K562 treated with DMSO at 1 percent for 12 hours (cell line): ENCODE results near the gene OVCH2. TPM values are rescaled to one million over a fixed set of nuclear protein-coding genes. Genes with fewer than 3 reads are reported as not detected.

ENCODE experiments used
- total RNA-seq: library from RNA; unstranded; fragments of 300-600 nt; gene quantifications from 2 replicates; pipeline ENCODE4 v1.2.3, GENCODE V29; 2022; ENCODE audit not compliant: insufficient read depth

The OVCH2 gene, protein sequence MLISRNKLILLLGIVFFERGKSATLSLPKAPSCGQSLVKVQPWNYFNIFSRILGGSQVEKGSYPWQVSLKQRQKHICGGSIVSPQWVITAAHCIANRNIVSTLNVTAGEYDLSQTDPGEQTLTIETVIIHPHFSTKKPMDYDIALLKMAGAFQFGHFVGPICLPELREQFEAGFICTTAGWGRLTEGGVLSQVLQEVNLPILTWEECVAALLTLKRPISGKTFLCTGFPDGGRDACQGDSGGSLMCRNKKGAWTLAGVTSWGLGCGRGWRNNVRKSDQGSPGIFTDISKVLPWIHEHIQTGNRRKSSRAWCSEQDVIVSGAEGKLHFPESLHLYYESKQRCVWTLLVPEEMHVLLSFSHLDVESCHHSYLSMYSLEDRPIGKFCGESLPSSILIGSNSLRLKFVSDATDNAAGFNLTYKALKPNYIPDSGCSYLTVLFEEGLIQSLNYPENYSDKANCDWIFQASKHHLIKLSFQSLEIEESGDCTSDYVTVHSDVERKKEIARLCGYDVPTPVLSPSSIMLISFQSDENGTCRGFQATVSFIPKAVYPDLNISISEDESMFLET
- not detected in 2 replicates for total RNA-seq

DNA sequence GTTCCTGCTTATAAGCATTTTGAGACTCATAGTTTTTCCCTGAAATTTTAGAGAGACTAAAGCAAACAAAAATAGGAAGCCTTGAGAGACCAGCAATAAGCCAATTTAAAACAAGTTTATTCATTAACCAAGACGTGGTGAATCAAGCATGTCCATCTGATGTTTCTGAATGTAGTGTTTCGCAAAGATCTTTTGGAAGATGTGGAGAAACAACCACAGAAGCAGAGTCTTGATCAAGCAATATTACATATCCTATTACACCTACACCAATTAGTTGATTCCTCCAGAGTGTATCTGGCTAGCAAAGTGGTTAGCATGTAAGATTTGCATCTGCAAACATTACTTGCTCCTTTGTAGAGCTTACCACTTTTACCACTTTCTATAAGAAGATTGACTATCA, at the start of gene OVCH2:
OVCH2 (minus strand) TSS at position 101 of the 400 bp plus-strand sequence; CDS start at position 18, 83 bp downstream.

DNA sequence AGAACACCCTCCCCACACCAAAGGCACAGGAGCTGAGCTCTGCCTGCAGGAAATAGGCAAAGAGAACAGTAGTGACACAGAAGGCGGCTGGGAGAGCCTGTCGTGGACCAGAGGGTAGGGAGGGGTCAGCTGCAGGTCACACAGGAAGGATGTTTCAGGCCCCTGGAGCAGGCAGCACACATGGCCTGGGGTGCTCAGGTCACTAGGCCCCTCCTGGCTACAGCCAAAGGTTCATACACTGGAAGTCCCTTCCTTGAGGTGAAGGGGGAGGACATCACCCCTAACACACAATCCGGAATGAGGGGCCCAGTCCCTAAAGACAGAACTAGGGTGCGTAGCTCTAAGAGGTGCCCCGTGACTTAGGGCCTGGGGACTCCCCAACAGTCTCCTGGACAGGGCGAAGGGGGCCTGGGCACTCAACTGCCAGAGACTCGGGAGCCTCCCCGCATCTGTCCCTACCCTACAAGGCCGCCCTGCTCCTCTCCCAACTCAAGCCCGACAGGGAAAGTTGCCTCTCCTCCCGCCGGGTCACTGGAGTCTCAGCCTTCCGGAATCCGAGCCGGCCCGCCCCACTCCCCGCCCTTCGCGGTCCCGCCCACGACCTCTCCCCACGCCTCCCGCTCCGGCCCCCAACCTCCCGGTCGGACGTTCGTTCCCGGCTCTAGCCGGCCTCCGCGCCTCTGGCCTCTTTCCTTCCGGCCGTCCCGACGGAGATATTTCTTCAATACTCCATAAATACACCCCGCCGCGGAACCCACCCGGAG, 33.1 kb downstream of the OVCH2 start, which contains the start of gene CYB5R2:
CYB5R2 (minus strand) TSS at position 541 of the 764 bp plus-strand sequence. CDS start 675 bp downstream, outside the sequence.

Other genes with a start within 250 kb of the OVCH2 start
- not detected in 2 replicates for gene OLFML1, start 221.0 kb downstream of the OVCH2 start, total RNA-seq
- gene PPFIBP2, start 192.5 kb downstream of the OVCH2 start, total RNA-seq, result 3.2 and 21.9 TPM in 2 replicates
- 2.5 and 7.7 TPM in 2 replicates for gene CYB5R2, start 33.0 kb downstream of the OVCH2 start, total RNA-seq
- not detected in 2 replicates for gene OR5P2, start 90.5 kb upstream of the OVCH2 start, total RNA-seq
- gene OR5P3, start 124.4 kb upstream of the OVCH2 start, total RNA-seq, result not detected in 2 replicates
- gene OR10A6, start 224.8 kb upstream of the OVCH2 start, total RNA-seq, result not detected in 2 replicates
- gene OR10A3, start 235.2 kb upstream of the OVCH2 start, total RNA-seq, result not detected in 2 replicates